ENCODE data around the gene SEC23A. TPM values are rescaled to one million over a fixed set of nuclear protein-coding genes. Genes with fewer than 3 reads are reported as not detected.
"Not testable (repeated sequence)": the region's sequence is repeated elsewhere in the genome, so short reads cannot be mapped to it uniquely, and the experiment has no call there.

The SEC23A gene
- total RNA-seq, 2 donors from 2014 or later, result 59.8 to 66.5 TPM

GRCh38 chr14:39080886-39081285, 22.1 kb downstream of the SEC23A start:
- Mint-ChIP-seq H3K4me3 (no peak overlapping the region), H3K4me1 (peaks cover 12% of the 10 kb centered on the region), H3K27ac (no peak overlapping the region), H3K27me3 (no peaks in the 10 kb centered on the region), H3K36me3 (ENCODE audit: low read depth) (peaks cover 14% of the 10 kb centered on the region)
- H3K9me3 ChIP-seq (ENCODE audit: control insufficient read depth, low read length, poor library complexity, severe bottlenecking), result no peaks in the 10 kb centered on the region
- DNase-seq, result no peak
- no peak for ATAC-seq

- H3K27ac Mint-ChIP-seq, result peak overlapping the region; percentile 68
- H3K9me3 ChIP-seq (ENCODE audit: control insufficient read depth, low read length, poor library complexity, severe bottlenecking), result no peaks in the 10 kb centered on the region
- H3K4me3 Mint-ChIP-seq, result no peak overlapping the region
- no peaks in the 10 kb centered on the region for H3K27me3 Mint-ChIP-seq
- peaks cover 13% of the 10 kb centered on the region for H3K4me1 Mint-ChIP-seq
- no peak for DNase-seq
- ATAC-seq, result no peak
- peaks cover 16% of the 10 kb centered on the region for H3K36me3 Mint-ChIP-seq (ENCODE audit: low read depth)
These were observed 31.9 kb downstream of the SEC23A start for GRCh38 chr14:39071096-39071495.

GRCh38 chr14:39069923-39070322, 33.1 kb downstream of the SEC23A start:
- Mint-ChIP-seq H3K4me3 (no peak overlapping the region), H3K36me3 (ENCODE audit: low read depth) (peaks cover 20% of the 10 kb centered on the region), H3K27ac (no peak overlapping the region), H3K4me1 (peaks cover 18% of the 10 kb centered on the region), H3K27me3 (no peaks in the 10 kb centered on the region)
- DNase-seq, result no peak
- no peaks in the 10 kb centered on the region for H3K9me3 ChIP-seq (ENCODE audit: control insufficient read depth, low read length, poor library complexity, severe bottlenecking)
- ATAC-seq, result no peak

- not testable (repeated sequence) for DNase-seq; ATAC-seq; H3K27me3 Mint-ChIP-seq; H3K9me3 ChIP-seq (ENCODE audit: control insufficient read depth, low read length, poor library complexity, severe bottlenecking); H3K4me3 Mint-ChIP-seq; H3K27ac Mint-ChIP-seq
- peaks cover 18% of the 10 kb centered on the region for H3K4me1 Mint-ChIP-seq
- peaks cover 23% of the 10 kb centered on the region for H3K36me3 Mint-ChIP-seq (ENCODE audit: low read depth)
These were observed 33.7 kb downstream of the SEC23A start for GRCh38 chr14:39069169-39069805.

- Mint-ChIP-seq H3K4me1 (peaks cover 5% of the 10 kb centered on the region), H3K4me3 (no peak overlapping the region), H3K27me3 (no peaks in the 10 kb centered on the region), H3K36me3 (ENCODE audit: low read depth) (peaks cover 20% of the 10 kb centered on the region), H3K27ac (no peak overlapping the region)
- ATAC-seq (peak; percentile 50), DNase-seq (no peak)
- peaks cover under 1% of the 10 kb centered on the region for H3K9me3 ChIP-seq (ENCODE audit: control insufficient read depth, low read length, poor library complexity, severe bottlenecking)
These were observed 42.1 kb downstream of the SEC23A start for GRCh38 chr14:39060818-39061437.

GRCh38 chr14:39055786-39056474, 47.1 kb downstream of the SEC23A start:
- H3K9me3 ChIP-seq (ENCODE audit: control insufficient read depth, low read length, poor library complexity, severe bottlenecking), result peaks cover 7% of the 10 kb centered on the region
- H3K36me3 Mint-ChIP-seq (ENCODE audit: low read depth), result peaks cover 7% of the 10 kb centered on the region
- H3K27me3 Mint-ChIP-seq, result no peaks in the 10 kb centered on the region
- H3K27ac Mint-ChIP-seq, result no peak overlapping the region
- H3K4me3 Mint-ChIP-seq, result no peak overlapping the region
- no peaks in the 10 kb centered on the region for H3K4me1 Mint-ChIP-seq
- DNase-seq (no peak), ATAC-seq (no peak)

GRCh38 chr14:39052869-39053454, 50.1 kb downstream of the SEC23A start:
- H3K4me1 Mint-ChIP-seq; H3K27me3 Mint-ChIP-seq; ATAC-seq; H3K9me3 ChIP-seq (ENCODE audit: control insufficient read depth, low read length, poor library complexity, severe bottlenecking); H3K36me3 Mint-ChIP-seq (ENCODE audit: low read depth); H3K27ac Mint-ChIP-seq; DNase-seq: not testable (repeated sequence)
- peak overlapping the region; percentile 25 for H3K4me3 Mint-ChIP-seq

- Mint-ChIP-seq H3K4me1 (peaks cover 7% of the 10 kb centered on the region), H3K27me3 (no peaks in the 10 kb centered on the region), H3K27ac (no peak overlapping the region), H3K4me3 (no peak overlapping the region), H3K36me3 (ENCODE audit: low read depth) (peaks cover 13% of the 10 kb centered on the region)
- DNase-seq (no peak), ATAC-seq (no peak)
- peaks cover 4% of the 10 kb centered on the region for H3K9me3 ChIP-seq (ENCODE audit: control insufficient read depth, low read length, poor library complexity, severe bottlenecking)
These were observed 52.6 kb downstream of the SEC23A start for GRCh38 chr14:39050389-39050788.

GRCh38 chr14:39045889-39046288, 57.1 kb downstream of the SEC23A start:
- H3K4me1 Mint-ChIP-seq; H3K27ac Mint-ChIP-seq; H3K27me3 Mint-ChIP-seq; DNase-seq; H3K4me3 Mint-ChIP-seq; H3K9me3 ChIP-seq (ENCODE audit: control insufficient read depth, low read length, poor library complexity, severe bottlenecking); ATAC-seq: not testable (repeated sequence)
- H3K36me3 Mint-ChIP-seq (ENCODE audit: low read depth), result peaks cover 20% of the 10 kb centered on the region

- H3K9me3 ChIP-seq (ENCODE audit: control insufficient read depth, low read length, poor library complexity, severe bottlenecking), result no peaks in the 10 kb centered on the region
- ATAC-seq (no peak), DNase-seq (no peak)
- no peak overlapping the region for H3K27ac Mint-ChIP-seq
- peaks cover 16% of the 10 kb centered on the region for H3K4me1 Mint-ChIP-seq
- H3K4me3 Mint-ChIP-seq, result no peak overlapping the region
- peaks cover 19% of the 10 kb centered on the region for H3K36me3 Mint-ChIP-seq (ENCODE audit: low read depth)
- H3K27me3 Mint-ChIP-seq, result no peaks in the 10 kb centered on the region
These were observed 59.6 kb downstream of the SEC23A start for GRCh38 chr14:39043352-39043943.

- no peak overlapping the region for H3K4me3 Mint-ChIP-seq
- DNase-seq, result no peak
- H3K36me3 Mint-ChIP-seq (ENCODE audit: low read depth), result peaks cover 11% of the 10 kb centered on the region
- no peaks in the 10 kb centered on the region for H3K9me3 ChIP-seq (ENCODE audit: control insufficient read depth, low read length, poor library complexity, severe bottlenecking)
- peaks cover 10% of the 10 kb centered on the region for H3K4me1 Mint-ChIP-seq
- ATAC-seq, result no peak
- H3K27ac Mint-ChIP-seq, result no peak overlapping the region
- no peaks in the 10 kb centered on the region for H3K27me3 Mint-ChIP-seq
These were observed 62.5 kb downstream of the SEC23A start for GRCh38 chr14:39040529-39040928.

- Mint-ChIP-seq H3K27ac (no peak overlapping the region), H3K36me3 (ENCODE audit: low read depth) (peaks cover 8% of the 10 kb centered on the region), H3K4me1 (peaks cover 12% of the 10 kb centered on the region), H3K27me3 (no peaks in the 10 kb centered on the region), H3K4me3 (no peak overlapping the region)
- DNase-seq, result no peak
- no peak for ATAC-seq
- H3K9me3 ChIP-seq (ENCODE audit: control insufficient read depth, low read length, poor library complexity, severe bottlenecking), result no peaks in the 10 kb centered on the region
These were observed 64.5 kb downstream of the SEC23A start for GRCh38 chr14:39038542-39038941.

GRCh38 chr14:39036760-39037159, 66.3 kb downstream of the SEC23A start:
- Mint-ChIP-seq H3K27ac (no peak overlapping the region), H3K27me3 (no peaks in the 10 kb centered on the region), H3K4me3 (no peak overlapping the region), H3K36me3 (ENCODE audit: low read depth) (peaks cover 5% of the 10 kb centered on the region), H3K4me1 (peaks cover 9% of the 10 kb centered on the region)
- no peak for DNase-seq
- no peaks in the 10 kb centered on the region for H3K9me3 ChIP-seq (ENCODE audit: control insufficient read depth, low read length, poor library complexity, severe bottlenecking)
- no peak for ATAC-seq

Measured in T-helper 17 cell (primary cell).